Measurements from ENCODE around the gene TMEFF2. TPM values are rescaled to one million over a fixed set of nuclear protein-coding genes. Genes with fewer than 3 reads are reported as not detected.

TMEFF2 gene
- total RNA-seq, 2 donors from 2014 or later, result 3.2 to 55.8 TPM

DNA sequence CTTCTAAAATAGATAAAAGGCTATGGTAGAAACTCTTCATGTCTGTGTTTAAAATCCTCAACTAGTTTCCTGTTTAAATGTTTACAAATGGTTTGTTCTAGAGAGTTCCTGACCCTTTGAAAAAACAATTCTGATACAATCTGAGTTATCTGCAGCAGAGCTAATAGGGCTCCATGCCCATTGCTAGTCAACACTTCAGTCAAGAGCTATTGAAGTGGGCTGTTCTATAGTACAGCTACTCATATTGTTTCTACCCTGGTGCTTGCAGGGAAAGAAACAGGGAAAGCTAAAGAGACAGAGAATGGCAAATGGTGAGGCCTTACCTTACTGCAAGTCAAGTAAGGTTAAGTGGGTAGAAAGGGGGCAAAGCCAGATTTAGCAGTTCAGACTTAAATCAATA lies 235.5 kb downstream of the TMEFF2 start:
- DNase-seq (ENCODE audit: low spot score), result no peak
- H3K27me3 ChIP-seq (replicated peaks; ENCODE audit: insufficient read depth), result no peaks in the 10 kb centered on the region
- no peaks in the 10 kb centered on the region for H3K9me3 ChIP-seq
- H3K36me3 ChIP-seq, result no peaks in the 10 kb centered on the region
- H3K4me3 ChIP-seq, result no peak overlapping the region
- intact Hi-C loops (cut with DNase I), result no loop called here
- no peak overlapping the region for H3K27ac ChIP-seq
- H3K4me1 ChIP-seq (replicated peaks), result no peaks in the 10 kb centered on the region
- TF ChIP-seq POLR2A (IDR thresholded peaks at IDR 0.05), result no peak
- TF ChIP-seq POLR2AphosphoS5 (IDR thresholded peaks at IDR 0.05), result no peak

GRCh38 chr2:191957996-191958860 lies 236.5 kb downstream of the TMEFF2 start:
- no peak overlapping the region for H3K27ac ChIP-seq
- no peak overlapping the region for H3K4me3 ChIP-seq
- no peaks in the 10 kb centered on the region for H3K36me3 ChIP-seq
- no peaks in the 10 kb centered on the region for H3K9me3 ChIP-seq
- H3K27me3 ChIP-seq (replicated peaks; ENCODE audit: insufficient read depth), result no peaks in the 10 kb centered on the region
- TF ChIP-seq, protein P1, sequence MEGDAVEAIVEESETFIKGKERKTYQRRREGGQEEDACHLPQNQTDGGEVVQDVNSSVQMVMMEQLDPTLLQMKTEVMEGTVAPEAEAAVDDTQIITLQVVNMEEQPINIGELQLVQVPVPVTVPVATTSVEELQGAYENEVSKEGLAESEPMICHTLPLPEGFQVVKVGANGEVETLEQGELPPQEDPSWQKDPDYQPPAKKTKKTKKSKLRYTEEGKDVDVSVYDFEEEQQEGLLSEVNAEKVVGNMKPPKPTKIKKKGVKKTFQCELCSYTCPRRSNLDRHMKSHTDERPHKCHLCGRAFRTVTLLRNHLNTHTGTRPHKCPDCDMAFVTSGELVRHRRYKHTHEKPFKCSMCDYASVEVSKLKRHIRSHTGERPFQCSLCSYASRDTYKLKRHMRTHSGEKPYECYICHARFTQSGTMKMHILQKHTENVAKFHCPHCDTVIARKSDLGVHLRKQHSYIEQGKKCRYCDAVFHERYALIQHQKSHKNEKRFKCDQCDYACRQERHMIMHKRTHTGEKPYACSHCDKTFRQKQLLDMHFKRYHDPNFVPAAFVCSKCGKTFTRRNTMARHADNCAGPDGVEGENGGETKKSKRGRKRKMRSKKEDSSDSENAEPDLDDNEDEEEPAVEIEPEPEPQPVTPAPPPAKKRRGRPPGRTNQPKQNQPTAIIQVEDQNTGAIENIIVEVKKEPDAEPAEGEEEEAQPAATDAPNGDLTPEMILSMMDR (IDR thresholded peaks at IDR 0.05), result no peak
- TF ChIP-seq POLR2A (IDR thresholded peaks at IDR 0.05), result no peak
- no peak for TF ChIP-seq POLR2AphosphoS5 (IDR thresholded peaks at IDR 0.05)
- intact Hi-C loops (cut with DNase I), result no loop called here
- DNase-seq (ENCODE audit: low spot score), result no peak
- 55% methylated on average over 7 of the region's 7 CpGs for WGBS
- H3K4me1 ChIP-seq (replicated peaks), result no peaks in the 10 kb centered on the region

DNA sequence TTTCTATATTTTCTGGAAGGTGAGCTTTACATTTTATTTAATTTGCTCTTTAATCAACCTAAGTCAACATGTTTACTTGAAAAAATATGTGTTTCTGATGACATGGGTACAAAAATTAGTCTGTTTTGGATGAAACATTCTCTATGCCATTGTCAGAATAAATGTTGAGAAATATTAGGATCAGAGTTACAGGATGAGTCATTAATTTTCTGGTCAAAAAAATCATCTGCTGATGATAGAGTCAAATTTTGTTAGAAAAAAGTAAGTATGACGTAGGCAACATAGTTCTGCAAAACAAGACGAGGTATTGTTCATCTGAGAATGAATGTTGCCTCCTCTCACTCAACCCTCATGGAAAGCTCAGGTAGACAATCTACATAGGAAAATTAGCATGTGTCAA lies 240.3 kb downstream of the TMEFF2 start:
- no peaks in the 10 kb centered on the region for H3K36me3 ChIP-seq
- WGBS, result 70% methylated on average over 2 of the region's 2 CpGs
- DNase-seq (ENCODE audit: low spot score), result no peak
- no peak overlapping the region for H3K27ac ChIP-seq
- no peaks in the 10 kb centered on the region for H3K9me3 ChIP-seq
- no peaks in the 10 kb centered on the region for H3K27me3 ChIP-seq (replicated peaks; ENCODE audit: insufficient read depth)
- no peaks in the 10 kb centered on the region for H3K4me1 ChIP-seq (replicated peaks)
- TF ChIP-seq POLR2A (IDR thresholded peaks at IDR 0.05) (no peak), POLR2AphosphoS5 (IDR thresholded peaks at IDR 0.05) (no peak)
- TF ChIP-seq, protein P1 (IDR thresholded peaks at IDR 0.05), result no peak
- no peak overlapping the region for H3K4me3 ChIP-seq
- intact Hi-C loops (cut with DNase I), result no loop called here

DNA sequence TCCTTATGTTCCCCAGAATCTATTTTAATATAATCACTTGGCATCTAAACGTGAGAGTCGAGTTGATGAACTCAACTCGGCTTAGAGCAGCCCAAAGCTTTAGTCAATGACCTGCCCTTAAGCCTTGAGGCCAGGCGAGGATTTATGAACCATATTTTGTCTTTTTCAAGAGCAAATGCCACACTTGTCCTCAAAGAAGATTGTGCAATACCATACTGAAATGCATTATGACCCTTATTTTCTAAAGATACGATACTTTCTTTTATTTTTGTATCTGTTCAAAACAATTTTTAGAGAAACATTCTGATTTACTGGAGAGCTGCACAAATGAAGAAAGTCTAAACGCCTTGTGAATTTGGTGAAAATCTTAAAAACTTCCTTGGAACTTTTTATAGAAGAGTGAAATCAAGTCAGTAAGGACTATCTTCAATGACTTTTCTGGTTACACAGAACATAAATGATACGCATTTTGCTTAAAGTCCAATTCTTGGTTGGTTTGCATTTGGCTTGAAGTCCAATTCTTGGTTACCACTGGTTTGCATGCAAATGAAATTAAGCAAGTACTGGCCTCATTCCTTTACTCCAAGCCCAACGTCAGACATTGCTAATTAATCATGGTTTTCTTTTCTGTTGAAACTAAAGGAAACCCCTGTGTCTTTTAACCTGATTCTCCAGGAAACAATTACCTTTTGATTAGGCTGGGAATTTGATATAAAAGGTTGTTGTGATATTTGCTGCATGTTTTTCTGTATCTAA lies 242.0 kb downstream of the TMEFF2 start:
- no peak for TF ChIP-seq POLR2A (IDR thresholded peaks at IDR 0.05)
- TF ChIP-seq POLR2AphosphoS5 (IDR thresholded peaks at IDR 0.05), result no peak
- TF ChIP-seq, protein P1 (IDR thresholded peaks at IDR 0.05), result no peak
- Histone ChIP-seq H3K9me3 (no peaks in the 10 kb centered on the region), H3K4me1 (replicated peaks) (no peaks in the 10 kb centered on the region), H3K4me3 (no peak overlapping the region), H3K27me3 (replicated peaks; ENCODE audit: insufficient read depth) (no peaks in the 10 kb centered on the region), H3K36me3 (no peaks in the 10 kb centered on the region), H3K27ac (no peak overlapping the region)
- WGBS, result 88% methylated on average over 8 of the region's 8 CpGs
- intact Hi-C loops (cut with DNase I), result no loop called here
- no peak for DNase-seq (ENCODE audit: low spot score)

- Histone ChIP-seq H3K27ac (no peak overlapping the region), H3K4me1 (replicated peaks) (no peaks in the 10 kb centered on the region), H3K4me3 (no peak overlapping the region), H3K9me3 (no peaks in the 10 kb centered on the region), H3K36me3 (no peaks in the 10 kb centered on the region), H3K27me3 (replicated peaks; ENCODE audit: insufficient read depth) (no peaks in the 10 kb centered on the region)
- intact Hi-C loops (cut with DNase I), result no loop called here
- TF ChIP-seq POLR2AphosphoS5 (IDR thresholded peaks at IDR 0.05) (no peak), POLR2A (IDR thresholded peaks at IDR 0.05) (no peak)
- TF ChIP-seq, protein P1 (IDR thresholded peaks at IDR 0.05), result no peak
- no peak for DNase-seq (ENCODE audit: low spot score)
- 97% methylated on average over 1 of the region's 1 CpG for WGBS
Observed at GRCh38 chr2:191951832-191952231, 242.9 kb downstream of the TMEFF2 start.

Measured in prostate gland (tissue), 2 donors.